H1 (cell line): ENCODE data around the gene ZFPL1.

Experiments
- CTCF ChIP-seq, 3 experiments: IDR thresholded peaks; 1 replicate in 2 of 3; 2 replicates in 1 of 3; pipeline versions ENCODE4 v1.5.1 to v1.6.1; 2011; ENCODE audit warnings: low read length in 3 of 3, mild to moderate bottlenecking in 3 of 3, inconsistent platforms in 2 of 3, low read depth in 1 of 3, moderate library complexity in 1 of 3; ENCODE audit not compliant: insufficient read depth in 1 of 3; ENCODE audit errors: control extremely low read depth in 1 of 3
- EZH2 ChIP-seq: fragments of 200-600 bp; sonication (generic); IDR thresholded peaks from 2 replicates; pipeline ENCODE4 v1.7.1; 2012; ENCODE audit warnings: low read depth, mild to moderate bottlenecking, moderate library complexity, low read length, inconsistent platforms; ENCODE audit not compliant: severe bottlenecking
- POLR2AphosphoS5 ChIP-seq: IDR thresholded peaks from 2 replicates; pipeline ENCODE4 v1.6.1; 2011; ENCODE audit warnings: low read depth, low read length
- USF2 ChIP-seq: IDR thresholded peaks from 2 replicates; pipeline ENCODE4 v1.6.1; 2011; ENCODE audit warnings: low read length, improper control_type of control experiment
- YY1 ChIP-seq: IDR thresholded peaks from 2 replicates; pipeline ENCODE4 v1.6.1; 2011; ENCODE audit warnings: low read depth, mild to moderate bottlenecking, low read length

- no peak for TF ChIP-seq POLR2AphosphoS5
- no peak for TF ChIP-seq USF2
- TF ChIP-seq YY1 = no peak
- TF ChIP-seq CTCF (IDR thresholded peaks at IDR 0.05; ENCODE audit: control extremely low read depth in 1 of 3, insufficient read depth in 1 of 3, low read depth in 1 of 3, low read length in 3 of 3) = no peak
- no peak for TF ChIP-seq EZH2
Measured at GRCh38 chr11:65047581-65048422, 36.2 kb upstream of the ZFPL1 start.
